Endometrial microvascular endothelial cells (primary cell): ENCODE data around the gene ZIM2. TPM values are rescaled to one million over a fixed set of nuclear protein-coding genes. Genes with fewer than 3 reads are reported as not detected.
"Not testable (repeated sequence)": the region's sequence is repeated elsewhere in the genome, so short reads cannot be mapped to it uniquely, and the experiment has no call there.

ENCODE experiments used
- in situ Hi-C: cut with HindIII; loops from 2 replicates; pipeline ENCODE4 v1.10.0; 2017; ENCODE audit warnings: low sequenced_read_pairs, low pct_unique_long_range_greater_than_20kb; ENCODE audit errors: inconsistent ontology term
- total RNA-seq: library from RNA; depleted of rRNA; stranded (reverse); fragments of >200 nt; gene quantifications from one replicate; pipeline ENCODE4 v1.2.3, GENCODE V29; 2015; ENCODE audit errors: inconsistent ontology term

ZIM2 gene
- total RNA-seq, result not detected

GRCh38 chr19:56840451-56841192 is at the start of gene ZIM2, which contains the start of gene PEG3:
TSS of gene ZIM2 (minus strand) at chr19:56840726. CDS start at chr19:56824277, 16,449 bp downstream.
TSS of gene PEG3 (minus strand) at chr19:56840726. CDS start at chr19:56824655, 16,071 bp downstream.
- in situ Hi-C loops, result no loop called here

DNA sequence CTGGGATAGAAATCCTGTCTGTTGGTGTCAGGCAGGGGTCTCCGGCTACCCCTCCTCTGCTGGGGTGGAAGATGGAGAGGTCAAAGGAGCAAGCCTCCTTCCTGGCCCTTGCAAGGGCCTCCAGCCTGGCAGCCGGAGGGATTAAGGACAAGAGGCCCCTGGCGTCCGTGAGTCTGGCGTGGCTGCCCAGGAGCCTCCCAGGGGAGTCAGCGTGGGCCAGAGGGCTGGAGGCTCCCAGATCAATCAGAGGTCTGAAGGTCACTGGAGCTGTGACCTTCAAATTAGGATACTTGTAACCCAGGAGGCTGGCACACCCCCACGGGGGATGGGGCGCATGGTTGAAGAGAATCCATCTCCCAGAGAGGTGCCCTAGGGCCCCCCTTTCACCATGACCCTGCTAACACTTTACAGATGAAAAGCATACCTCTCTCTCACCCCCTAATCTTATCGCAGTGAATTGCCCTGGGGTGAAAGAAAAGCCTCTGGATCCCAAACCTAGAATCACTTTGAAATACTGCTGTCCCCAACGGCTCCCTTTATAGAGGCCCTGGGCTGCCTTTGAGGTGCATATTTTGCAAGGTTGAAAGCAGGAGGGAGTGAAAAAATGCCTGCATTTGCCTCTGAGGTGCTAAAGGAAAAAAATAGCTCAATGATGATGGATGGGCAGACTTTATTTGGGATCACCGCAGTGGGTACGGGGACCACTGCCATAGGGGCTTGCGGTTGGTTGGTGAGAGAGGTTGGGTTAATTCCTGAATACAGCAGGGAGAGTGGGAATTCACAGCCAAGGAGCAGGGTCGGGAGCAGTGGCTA is 44.9 kb upstream of the ZIM2 start:
- in situ Hi-C loops, result no loop called here

- in situ Hi-C loops, result no loop called here
Measured at GRCh38 chr19:56884441-56884840, 43.9 kb upstream of the ZIM2 start.

- in situ Hi-C loops, result no loop called here
Measured at GRCh38 chr19:56880592-56881190, 40.2 kb upstream of the ZIM2 start.

DNA sequence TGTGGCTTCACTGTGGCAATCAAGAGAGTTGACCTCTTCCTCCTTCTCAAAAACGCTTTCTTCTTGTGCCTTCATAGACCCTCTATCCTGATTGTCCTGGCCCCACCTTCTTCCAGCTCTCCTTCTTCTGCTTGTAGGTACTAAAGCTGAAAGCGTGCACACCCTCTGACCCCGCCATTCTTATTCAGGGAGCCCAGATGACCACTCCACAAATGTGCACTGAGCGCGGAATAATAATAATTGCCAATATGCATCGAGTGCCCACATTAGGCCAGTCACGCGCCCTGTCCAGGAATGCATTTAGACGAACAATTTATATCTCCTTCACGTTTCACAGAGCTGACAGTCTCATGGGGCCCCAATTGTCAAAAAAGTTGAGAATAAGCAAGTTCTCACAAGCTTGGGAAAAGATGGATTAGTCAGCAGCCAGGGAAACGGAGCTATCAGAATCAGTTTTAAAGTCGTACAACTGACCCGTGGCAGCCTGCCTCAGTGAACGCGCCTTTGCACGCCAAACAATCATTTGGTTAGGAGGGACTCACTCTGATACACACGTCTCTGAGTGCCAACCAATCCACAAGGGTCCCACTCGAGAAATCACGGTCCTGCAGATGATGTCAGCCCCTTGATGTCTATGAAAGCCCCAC is 36.7 kb upstream of the ZIM2 start:
- in situ Hi-C loops, result no loop called here

GRCh38 chr19:56875717-56876116 is 35.2 kb upstream of the ZIM2 start:
- in situ Hi-C loops, result no loop called here

GRCh38 chr19:56874530-56874929 is 34.0 kb upstream of the ZIM2 start:
- in situ Hi-C loops, result no loop called here

GRCh38 chr19:56873493-56873892 is 33.0 kb upstream of the ZIM2 start:
- in situ Hi-C loops, result no loop called here

DNA sequence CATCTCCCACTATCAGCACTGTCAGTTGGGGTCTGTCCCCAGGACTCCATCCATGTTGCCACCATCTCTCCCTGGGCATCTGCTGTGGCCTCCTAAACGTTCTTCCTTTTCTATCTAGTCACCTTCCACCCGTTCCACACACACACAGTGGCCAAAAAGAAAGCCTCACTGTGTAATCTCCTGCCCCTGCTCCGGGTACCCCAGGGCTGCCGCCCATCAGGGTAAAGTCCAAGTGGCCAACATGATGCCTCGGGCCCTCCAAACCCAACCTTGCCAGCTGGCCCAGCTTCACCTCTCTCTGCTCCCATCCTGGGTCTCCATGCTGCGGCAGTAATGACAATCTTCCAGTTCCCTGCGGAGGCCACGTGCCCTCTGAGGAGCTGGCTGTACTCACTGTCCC is 29.4 kb upstream of the ZIM2 start:
- in situ Hi-C loops, result no loop called here

DNA sequence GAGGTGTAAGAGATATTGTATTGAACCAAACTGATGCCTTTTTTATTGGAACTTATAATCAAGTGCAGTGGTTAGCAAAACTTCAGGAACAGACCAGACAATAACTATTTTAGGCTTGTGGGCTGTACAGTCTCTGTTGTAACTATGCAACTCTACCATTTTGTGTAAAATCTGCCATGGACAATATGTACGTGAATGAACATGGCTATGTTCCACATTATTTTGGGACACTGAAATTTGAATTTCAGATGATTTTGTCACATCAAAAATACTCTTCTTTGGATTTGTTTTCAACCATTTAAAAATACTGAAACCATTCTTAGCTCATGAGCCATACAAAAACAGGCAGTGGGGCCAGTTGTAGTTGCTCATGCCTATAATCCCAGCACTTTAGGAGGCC is 27.9 kb upstream of the ZIM2 start:
- in situ Hi-C loops, result no loop called here

DNA sequence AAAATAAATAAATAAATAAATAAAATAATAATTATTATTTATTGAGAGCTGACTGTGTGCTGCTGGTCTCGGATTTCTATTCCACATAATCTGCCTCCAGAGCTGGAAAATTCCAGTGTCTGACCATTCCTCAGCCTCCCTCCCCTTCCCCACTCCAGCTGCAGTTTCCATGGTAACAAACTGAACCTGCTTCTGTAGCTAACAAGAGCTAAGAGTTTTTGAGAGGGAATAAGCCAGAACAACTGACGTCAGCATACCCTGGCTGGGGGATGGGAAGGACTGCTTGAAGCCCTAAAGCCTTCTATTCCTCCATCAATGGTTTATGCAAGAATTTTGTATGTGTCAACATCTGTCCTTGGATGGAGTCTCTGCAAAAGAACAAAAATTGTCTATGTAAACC is 26.0 kb upstream of the ZIM2 start:
- in situ Hi-C loops, result no loop called here

GRCh38 chr19:56864443-56865125 is 24.1 kb upstream of the ZIM2 start:
- in situ Hi-C loops, result no loop called here

DNA sequence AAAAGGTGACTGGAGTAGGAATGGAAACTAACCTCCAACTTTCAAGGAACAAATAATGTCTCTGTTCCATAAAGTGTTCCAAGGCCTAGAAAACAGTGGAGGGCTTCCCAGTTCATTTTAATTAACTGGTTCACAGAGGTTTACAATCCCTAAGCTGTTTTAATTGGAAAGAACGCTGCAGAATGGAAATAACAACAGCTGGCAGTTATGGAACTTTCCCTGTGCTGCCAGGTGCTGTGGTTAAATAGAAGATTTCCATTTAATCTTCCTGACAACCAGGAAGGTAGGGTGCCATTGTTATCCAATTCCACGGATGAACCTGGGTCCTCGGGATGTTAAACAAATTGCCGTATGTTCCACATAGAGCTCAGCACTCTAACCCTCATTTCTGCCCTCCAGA is 22.2 kb upstream of the ZIM2 start:
- in situ Hi-C loops, result no loop called here

- in situ Hi-C loops, result not testable (repeated sequence)
Measured at GRCh38 chr19:56860409-56860808, 19.9 kb upstream of the ZIM2 start.

DNA sequence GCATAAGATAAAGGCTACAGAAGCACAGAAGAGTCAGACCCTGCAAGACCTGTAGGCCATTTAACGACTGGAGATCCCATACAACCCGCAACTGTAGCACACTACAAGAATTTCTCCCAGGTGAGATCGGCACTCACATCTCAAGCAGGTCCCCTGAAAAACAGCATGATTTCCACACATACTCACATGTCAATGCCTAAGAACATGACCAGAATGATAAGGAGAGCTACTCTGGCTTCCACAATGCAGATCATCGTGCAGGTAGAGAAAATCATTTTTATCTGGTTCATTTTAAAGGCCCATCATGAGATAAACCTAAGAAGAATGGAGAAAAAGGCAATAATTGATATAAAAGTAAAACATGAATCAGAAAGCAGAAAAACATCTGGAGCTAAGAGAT is 17.5 kb upstream of the ZIM2 start:
- in situ Hi-C loops, result no loop called here

- in situ Hi-C loops, result no loop called here
Measured at GRCh38 chr19:56856822-56857221, 16.3 kb upstream of the ZIM2 start.

DNA sequence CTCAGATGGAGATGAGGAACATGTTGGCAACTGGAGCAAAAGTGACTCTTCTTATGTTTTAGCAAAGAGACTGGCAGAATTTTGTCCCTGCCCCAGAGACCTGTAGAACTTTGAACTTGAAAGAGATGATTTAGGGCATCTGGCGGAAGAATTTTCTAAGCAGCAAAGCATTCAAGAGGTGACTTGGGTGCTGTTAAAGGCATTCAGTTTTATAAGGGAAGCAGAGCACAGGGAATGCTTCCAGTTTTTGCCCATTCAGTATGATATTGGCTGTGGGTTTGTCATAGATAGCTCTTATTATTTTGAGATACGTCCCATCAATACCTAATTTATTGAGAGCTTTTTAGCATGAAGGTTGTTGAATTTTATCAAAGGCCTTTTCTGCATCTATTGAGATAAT is 11.8 kb upstream of the ZIM2 start:
- in situ Hi-C loops, result not testable (repeated sequence)

DNA sequence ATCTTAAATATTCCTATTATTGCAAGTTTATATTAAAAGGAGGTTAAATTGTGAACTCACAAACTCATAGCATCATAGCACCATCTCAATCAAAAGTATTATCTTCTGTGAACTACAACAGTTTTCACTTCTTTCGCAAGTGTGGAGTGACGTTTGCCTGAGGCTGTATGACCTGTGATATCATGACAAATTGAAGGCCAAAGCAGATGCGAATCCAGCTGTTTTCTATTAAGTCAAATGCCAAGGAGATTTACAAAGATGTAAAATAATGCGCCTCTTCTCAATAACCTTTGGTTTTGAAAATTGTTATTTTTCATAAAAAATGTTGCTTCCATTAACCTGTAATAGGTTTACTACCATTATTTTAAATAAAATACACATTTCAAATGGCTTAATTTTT is 7.6 kb upstream of the ZIM2 start:
- in situ Hi-C loops, result no loop called here

GRCh38 chr19:56842412-56842811 is 1.9 kb upstream of the ZIM2 start:
- in situ Hi-C loops, result no loop called here
